ENCODE measurements around the gene PCDH1.

DNA sequence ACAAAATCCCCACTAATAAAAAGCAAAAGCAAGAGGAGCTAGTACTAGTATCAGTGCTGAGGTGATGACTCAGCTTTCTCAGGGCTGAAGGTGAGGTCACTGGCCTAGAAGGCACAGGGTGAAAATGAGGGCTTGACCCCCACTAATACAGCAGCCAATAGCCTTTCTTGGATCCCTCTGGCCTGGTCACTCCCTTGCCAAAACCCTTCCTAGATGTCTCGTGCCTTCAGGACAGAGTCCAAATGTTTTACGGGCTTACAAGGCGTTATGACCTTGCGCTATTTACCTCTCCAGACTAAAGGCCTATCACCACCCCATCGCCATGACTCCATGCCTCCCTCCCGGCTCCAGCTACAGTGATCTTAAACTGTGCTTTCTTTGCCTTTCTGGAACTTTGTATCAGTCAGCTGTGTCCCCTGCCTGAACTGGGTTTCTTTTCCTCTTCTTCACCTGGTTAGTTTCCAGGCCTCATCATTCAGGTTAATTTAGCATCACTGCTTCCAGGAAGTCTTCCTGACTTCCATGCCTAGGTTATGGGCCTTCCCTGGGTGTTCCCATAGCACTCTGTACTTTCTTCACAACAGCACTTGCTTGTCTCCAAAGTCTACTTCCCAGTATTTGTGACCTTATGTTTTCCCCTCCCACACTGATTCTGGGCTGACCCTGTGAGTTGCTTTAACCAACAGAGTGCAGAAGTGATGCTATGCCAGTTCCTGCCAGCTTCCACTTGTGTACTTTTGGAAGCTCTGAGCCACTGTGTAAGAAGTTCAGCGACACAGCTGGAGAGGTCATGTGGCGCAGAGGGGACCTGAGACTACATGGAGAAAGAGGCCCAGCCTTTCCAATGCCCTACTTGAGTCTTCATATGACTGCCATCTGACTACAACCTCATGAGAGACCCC, 41.3 kb upstream of the PCDH1 start:
- TF ChIP-seq, protein P1, sequence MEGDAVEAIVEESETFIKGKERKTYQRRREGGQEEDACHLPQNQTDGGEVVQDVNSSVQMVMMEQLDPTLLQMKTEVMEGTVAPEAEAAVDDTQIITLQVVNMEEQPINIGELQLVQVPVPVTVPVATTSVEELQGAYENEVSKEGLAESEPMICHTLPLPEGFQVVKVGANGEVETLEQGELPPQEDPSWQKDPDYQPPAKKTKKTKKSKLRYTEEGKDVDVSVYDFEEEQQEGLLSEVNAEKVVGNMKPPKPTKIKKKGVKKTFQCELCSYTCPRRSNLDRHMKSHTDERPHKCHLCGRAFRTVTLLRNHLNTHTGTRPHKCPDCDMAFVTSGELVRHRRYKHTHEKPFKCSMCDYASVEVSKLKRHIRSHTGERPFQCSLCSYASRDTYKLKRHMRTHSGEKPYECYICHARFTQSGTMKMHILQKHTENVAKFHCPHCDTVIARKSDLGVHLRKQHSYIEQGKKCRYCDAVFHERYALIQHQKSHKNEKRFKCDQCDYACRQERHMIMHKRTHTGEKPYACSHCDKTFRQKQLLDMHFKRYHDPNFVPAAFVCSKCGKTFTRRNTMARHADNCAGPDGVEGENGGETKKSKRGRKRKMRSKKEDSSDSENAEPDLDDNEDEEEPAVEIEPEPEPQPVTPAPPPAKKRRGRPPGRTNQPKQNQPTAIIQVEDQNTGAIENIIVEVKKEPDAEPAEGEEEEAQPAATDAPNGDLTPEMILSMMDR (IDR thresholded peaks at IDR 0.05; ENCODE audit: low read length): no peak
- no peak for TF ChIP-seq EZH2 (IDR thresholded peaks at IDR 0.05; ENCODE audit: borderline replicate concordance, low read length)

Measured in OCI-LY1 (cell line).